Osteocyte (in vitro differentiated cells): ENCODE measurements around the gene CYREN. TPM values are rescaled to one million over a fixed set of nuclear protein-coding genes. Genes with fewer than 3 reads are reported as not detected.
"Not testable (repeated sequence)": the region's sequence is repeated elsewhere in the genome, so short reads cannot be mapped to it uniquely, and the experiment has no call there.

Experiments used
- DNase-seq: peaks from one replicate; pipeline ENCODE4 v3.0.0; 2021; ENCODE audit warnings: mixed read lengths; ENCODE audit not compliant: unreplicated experiment; ENCODE audit errors: extremely low spot score
- H3K27ac Mint-ChIP-seq: one replicate; pipeline ENCODE4 v1.8.0; 2021; ENCODE audit warnings: mild to moderate bottlenecking, mixed read lengths; ENCODE audit not compliant: unreplicated experiment
- H3K27me3 Mint-ChIP-seq: one replicate; pipeline ENCODE4 v1.8.0; 2021; ENCODE audit warnings: mixed read lengths; ENCODE audit not compliant: unreplicated experiment
- H3K36me3 Mint-ChIP-seq: one replicate; pipeline ENCODE4 v1.8.0; 2021; ENCODE audit warnings: mixed read lengths; ENCODE audit not compliant: unreplicated experiment
- H3K4me1 Mint-ChIP-seq: one replicate; pipeline ENCODE4 v1.8.0; 2021; ENCODE audit warnings: mixed read lengths; ENCODE audit not compliant: unreplicated experiment
- H3K4me3 Mint-ChIP-seq: one replicate; pipeline ENCODE4 v1.8.0; 2021; ENCODE audit warnings: mild to moderate bottlenecking, moderate library complexity, mixed read lengths; ENCODE audit not compliant: unreplicated experiment
- H3K9me3 Mint-ChIP-seq: one replicate; pipeline ENCODE4 v1.8.0; 2021; ENCODE audit warnings: mixed read lengths; ENCODE audit not compliant: unreplicated experiment
- total RNA-seq: library from RNA; stranded (reverse); gene quantifications from 2 replicates; pipeline ENCODE4 v1.2.1, GENCODE V29; 2021
- TF ChIP-seq, protein P1 (sequence below): fragments of 200-600 bp; sonication (generic); IDR thresholded peaks from 2 replicates; pipeline ENCODE4 v1.5.0; 2021; ENCODE audit warnings: antibody characterized with exemption, mild to moderate bottlenecking, moderate library complexity

The CYREN gene
- total RNA-seq, 1 donor from 2014 or later, result 38.6 TPM

DNA sequence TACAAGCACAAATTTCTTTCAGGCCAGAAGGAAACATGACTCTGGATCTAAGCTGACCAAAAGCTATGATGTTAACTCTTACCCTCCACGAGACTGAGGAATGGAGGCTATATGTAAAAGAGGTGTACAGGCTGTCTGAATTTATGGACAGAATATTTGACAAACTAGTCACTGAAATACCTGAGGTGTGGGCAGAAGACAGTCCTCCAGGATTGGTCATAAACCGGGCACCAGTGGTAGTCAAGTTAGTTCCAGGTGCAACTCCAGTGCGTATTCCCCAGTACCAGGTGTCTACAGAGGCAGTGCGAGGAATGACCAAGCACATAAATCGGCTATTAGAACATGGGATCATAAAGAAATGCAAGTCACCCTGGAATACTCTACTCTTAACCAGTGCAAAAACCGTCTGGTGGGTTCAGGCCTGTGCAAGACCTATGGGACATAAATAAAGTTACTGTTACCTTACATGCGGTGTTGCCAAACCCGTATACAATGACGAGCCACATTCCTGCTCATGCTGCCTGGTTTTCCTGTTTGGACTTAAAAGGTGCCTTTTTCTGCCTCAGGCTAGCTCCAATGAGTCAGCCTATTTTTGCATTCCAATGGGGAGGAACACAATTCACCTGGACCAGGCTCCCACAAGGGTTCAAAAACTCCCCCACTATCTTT, 6.7 kb upstream of the CYREN start:
- Mint-ChIP-seq H3K36me3 (peaks cover 13% of the 10 kb centered on the region), H3K4me3 (no peak overlapping the region), H3K4me1 (no peaks in the 10 kb centered on the region), H3K27ac (no peak overlapping the region), H3K9me3 (peaks cover 23% of the 10 kb centered on the region), H3K27me3 (no peaks in the 10 kb centered on the region)
- no peak for DNase-seq
- TF ChIP-seq, protein P1, sequence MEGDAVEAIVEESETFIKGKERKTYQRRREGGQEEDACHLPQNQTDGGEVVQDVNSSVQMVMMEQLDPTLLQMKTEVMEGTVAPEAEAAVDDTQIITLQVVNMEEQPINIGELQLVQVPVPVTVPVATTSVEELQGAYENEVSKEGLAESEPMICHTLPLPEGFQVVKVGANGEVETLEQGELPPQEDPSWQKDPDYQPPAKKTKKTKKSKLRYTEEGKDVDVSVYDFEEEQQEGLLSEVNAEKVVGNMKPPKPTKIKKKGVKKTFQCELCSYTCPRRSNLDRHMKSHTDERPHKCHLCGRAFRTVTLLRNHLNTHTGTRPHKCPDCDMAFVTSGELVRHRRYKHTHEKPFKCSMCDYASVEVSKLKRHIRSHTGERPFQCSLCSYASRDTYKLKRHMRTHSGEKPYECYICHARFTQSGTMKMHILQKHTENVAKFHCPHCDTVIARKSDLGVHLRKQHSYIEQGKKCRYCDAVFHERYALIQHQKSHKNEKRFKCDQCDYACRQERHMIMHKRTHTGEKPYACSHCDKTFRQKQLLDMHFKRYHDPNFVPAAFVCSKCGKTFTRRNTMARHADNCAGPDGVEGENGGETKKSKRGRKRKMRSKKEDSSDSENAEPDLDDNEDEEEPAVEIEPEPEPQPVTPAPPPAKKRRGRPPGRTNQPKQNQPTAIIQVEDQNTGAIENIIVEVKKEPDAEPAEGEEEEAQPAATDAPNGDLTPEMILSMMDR, result no peak

DNA sequence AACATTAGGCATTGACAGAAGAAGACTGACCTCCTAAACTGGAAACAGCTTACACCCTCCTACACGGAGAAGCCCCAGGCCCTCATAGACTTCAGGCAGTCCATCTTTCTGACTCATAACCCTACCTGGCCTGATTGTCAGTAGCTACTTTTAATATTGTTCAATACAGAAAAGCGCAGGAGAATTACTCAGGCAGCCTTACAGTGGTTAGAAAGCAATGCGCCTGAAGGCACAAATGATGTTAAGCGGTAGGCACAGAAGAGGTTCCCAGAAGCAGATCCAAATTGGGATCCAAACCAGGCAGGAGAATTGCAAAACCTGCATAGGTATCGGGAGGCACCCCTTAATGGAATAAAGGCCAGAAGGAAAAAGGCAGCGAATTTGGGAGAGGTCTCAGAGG, 5.4 kb upstream of the CYREN start:
- no peaks in the 10 kb centered on the region for H3K27me3 Mint-ChIP-seq
- peaks cover 15% of the 10 kb centered on the region for H3K9me3 Mint-ChIP-seq
- H3K4me1 Mint-ChIP-seq, result peaks cover 4% of the 10 kb centered on the region
- H3K4me3 Mint-ChIP-seq, result no peak overlapping the region
- peaks cover 4% of the 10 kb centered on the region for H3K36me3 Mint-ChIP-seq
- H3K27ac Mint-ChIP-seq, result no peak overlapping the region
- DNase-seq, result no peak
- TF ChIP-seq, protein P1, result no peak

DNA sequence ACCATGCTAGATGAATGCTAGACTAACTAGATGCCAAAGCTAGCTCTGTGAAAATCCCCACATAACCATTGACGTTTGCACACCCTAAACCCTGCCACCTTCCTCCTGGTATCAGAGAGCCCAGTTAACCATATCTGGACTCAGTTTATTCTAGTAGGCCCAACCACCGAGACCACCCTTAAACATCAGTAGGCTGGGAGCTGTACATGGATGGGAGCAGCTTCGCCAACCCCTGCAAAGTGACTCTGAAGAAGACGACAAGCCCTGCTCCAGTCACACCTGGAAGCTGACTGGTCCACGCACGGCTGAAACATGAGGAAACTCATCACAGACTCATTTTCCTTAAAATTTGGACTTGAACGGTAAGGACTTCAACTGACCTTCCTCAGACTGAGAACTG, 4.4 kb upstream of the CYREN start:
- Mint-ChIP-seq H3K9me3 (peaks cover 6% of the 10 kb centered on the region), H3K4me1 (peaks cover 6% of the 10 kb centered on the region), H3K27me3 (no peaks in the 10 kb centered on the region), H3K27ac (no peak overlapping the region), H3K4me3 (no peak overlapping the region), H3K36me3 (no peaks in the 10 kb centered on the region)
- TF ChIP-seq, protein P1, result no peak
- DNase-seq, result no peak

DNA sequence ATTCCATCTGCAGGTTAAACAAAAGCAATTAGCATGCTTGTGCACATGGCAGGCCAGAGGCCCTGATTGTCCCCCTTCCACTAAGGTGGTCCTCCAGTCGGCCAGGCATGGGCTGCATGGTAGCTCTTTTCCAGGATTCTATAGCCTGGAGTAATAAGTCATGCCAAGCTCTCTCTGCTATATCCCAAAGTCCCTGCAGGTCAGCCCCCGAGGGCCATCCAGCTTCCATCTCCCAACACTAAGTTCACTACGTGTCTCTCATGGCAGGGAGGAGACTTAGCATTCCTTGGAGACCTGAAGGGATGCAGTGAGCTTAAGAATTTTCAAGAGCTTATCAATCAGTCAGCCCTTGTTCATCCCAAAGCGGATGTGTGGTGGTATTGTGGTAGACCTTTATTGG, 3.4 kb upstream of the CYREN start:
- H3K27ac Mint-ChIP-seq, H3K9me3 Mint-ChIP-seq, H3K4me3 Mint-ChIP-seq, H3K27me3 Mint-ChIP-seq, H3K36me3 Mint-ChIP-seq: not testable (repeated sequence)
- peak; percentile 56 for DNase-seq
- H3K4me1 Mint-ChIP-seq, result peaks cover 17% of the 10 kb centered on the region

DNA sequence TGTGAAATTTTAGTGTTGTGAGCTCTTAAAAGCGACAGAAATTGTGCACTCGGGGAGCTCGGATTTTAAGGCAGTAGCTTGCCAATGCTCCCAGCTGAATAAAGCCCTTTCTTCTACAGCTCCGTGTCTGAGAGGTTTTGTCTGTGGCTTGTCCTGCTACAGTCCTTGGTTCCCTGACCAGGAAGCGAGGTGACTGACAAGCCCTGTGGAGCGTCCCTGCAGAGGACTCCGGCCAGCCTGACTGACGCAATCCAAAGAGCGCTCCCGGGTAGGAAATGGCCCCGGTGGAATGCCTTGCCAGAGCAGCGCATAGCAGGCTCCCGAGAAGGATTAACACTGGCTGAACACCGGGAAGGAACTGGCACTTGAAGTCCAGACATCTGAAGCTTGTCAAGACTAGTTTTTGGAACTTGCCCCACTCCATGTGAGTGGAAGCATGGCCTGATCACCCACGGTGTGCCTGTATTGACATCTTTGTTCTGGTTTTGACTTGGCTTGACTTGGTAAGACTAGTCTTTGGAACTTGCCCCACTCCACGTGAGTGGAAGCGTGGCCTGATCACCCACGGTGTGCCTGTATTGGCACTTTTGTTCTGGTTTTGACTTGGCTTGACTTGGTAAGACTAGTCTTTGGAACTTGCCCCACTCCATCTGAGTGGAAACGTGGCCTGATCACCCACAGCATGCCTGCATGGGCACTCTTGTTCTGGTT, 1.2 kb upstream of the CYREN start:
- Mint-ChIP-seq H3K4me3 (peak overlapping the region; percentile 53), H3K36me3 (peaks cover 15% of the 10 kb centered on the region), H3K4me1 (peaks cover 28% of the 10 kb centered on the region), H3K27ac (peak overlapping the region; percentile 99)
- peak; percentile 79 for DNase-seq
- H3K27me3 Mint-ChIP-seq, H3K9me3 Mint-ChIP-seq: not testable (repeated sequence)

DNA sequence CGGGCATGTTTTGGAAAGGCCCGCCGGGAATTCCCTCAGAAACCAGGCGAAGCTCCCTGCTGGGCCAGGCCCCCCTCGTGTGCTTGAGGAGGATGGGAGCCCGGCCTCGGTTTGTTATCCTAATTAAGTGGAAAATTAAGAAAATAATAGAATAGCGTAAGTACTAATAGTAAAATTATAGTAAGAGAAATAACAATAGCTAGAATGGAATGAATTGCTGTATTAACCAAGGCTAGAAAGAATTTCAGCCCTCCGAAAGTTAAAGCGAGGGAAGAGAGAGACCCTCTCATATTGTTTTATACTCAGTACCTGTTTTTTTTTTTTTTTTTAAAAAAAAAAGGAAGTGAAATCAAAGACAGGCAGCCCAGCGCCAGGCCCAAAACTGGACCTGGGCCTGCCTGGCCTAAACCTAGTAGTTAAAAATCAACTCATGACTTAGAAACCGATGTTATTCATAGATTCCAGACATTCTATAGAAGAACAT, 533 bp upstream of the CYREN start:
- peak overlapping the region; percentile 86 for H3K4me3 Mint-ChIP-seq
- H3K27me3 Mint-ChIP-seq, H3K9me3 Mint-ChIP-seq: not testable (repeated sequence)
- peak; percentile 81 for DNase-seq
- peak overlapping the region; percentile 99 for H3K27ac Mint-ChIP-seq
- H3K4me1 Mint-ChIP-seq, result peaks cover 28% of the 10 kb centered on the region
- peaks cover 22% of the 10 kb centered on the region for H3K36me3 Mint-ChIP-seq
